GM12878 (cell line): ENCODE data around the gene CRAMP1. TPM values are rescaled to one million over a fixed set of nuclear protein-coding genes. Genes with fewer than 3 reads are reported as not detected.
A peak's percentile ranks its signal among the peaks of the same experiment; 100 is the strongest.

ENCODE experiments used
- BHLHE40 ChIP-seq, 2 experiments: fragments of 450-650 bp in 1 of 2; IDR thresholded peaks; 2 replicates each; pipeline ENCODE4 v1.6.1; 2011 to 2017; ENCODE audit warnings: low read depth in 2 of 2, borderline replicate concordance in 1 of 2, improper control_type of control experiment in 1 of 2, low read length in 1 of 2, mild to moderate bottlenecking in 1 of 2
- CREB1 ChIP-seq: IDR thresholded peaks from 2 replicates; pipeline ENCODE4 v1.6.1; 2012; ENCODE audit warnings: low read depth, mild to moderate bottlenecking, inconsistent platforms
- DPF2 ChIP-seq: fragments of 450-650 bp; IDR thresholded peaks from 2 replicates; pipeline ENCODE4 v1.6.1; 2017; ENCODE audit warnings: mild to moderate bottlenecking
- EGR1 ChIP-seq, 2 experiments: IDR thresholded peaks; 1 replicate in 1 of 2; 2 replicates in 1 of 2; pipeline ENCODE4 v1.6.1; 2011 to 2012; ENCODE audit warnings: low read depth in 2 of 2, low read length in 2 of 2, borderline replicate concordance in 1 of 2, mild to moderate bottlenecking in 1 of 2, moderate library complexity in 1 of 2
- GATAD2B ChIP-seq: fragments of 450-650 bp; conservative IDR thresholded peaks from 2 replicates; pipeline ENCODE4 v1.6.1; 2017; ENCODE audit warnings: low read depth, mild to moderate bottlenecking, moderate library complexity
- IKZF1 ChIP-seq: fragments of 450-650 bp; conservative IDR thresholded peaks from 2 replicates; pipeline ENCODE4 v1.6.1; 2017; ENCODE audit warnings: antibody characterized with exemption, mild to moderate bottlenecking
- LARP7 ChIP-seq: fragments of 450-650 bp; IDR thresholded peaks from 2 replicates; pipeline ENCODE4 v1.6.1; 2017; ENCODE audit warnings: mild to moderate bottlenecking
- MAX ChIP-seq: IDR thresholded peaks from 2 replicates; pipeline ENCODE4 v1.6.1; 2012; ENCODE audit warnings: low read depth, low read length, improper control_type of control experiment
- MXI1 ChIP-seq: fragments of 150-350 bp; IDR thresholded peaks from 2 replicates; pipeline ENCODE4 v1.6.1; 2011; ENCODE audit warnings: low read depth, mild to moderate bottlenecking, inconsistent platforms, low read length, improper control_type of control experiment
- NKRF ChIP-seq: fragments of 450-650 bp; conservative IDR thresholded peaks from 2 replicates; pipeline ENCODE4 v1.6.1; 2017; ENCODE audit warnings: mild to moderate bottlenecking, moderate library complexity
- PBX3 ChIP-seq: IDR thresholded peaks from 2 replicates; pipeline ENCODE4 v1.6.1; 2011; ENCODE audit warnings: mild to moderate bottlenecking, low read depth, low read length, moderate library complexity; ENCODE audit not compliant: insufficient replicate concordance
- RB1 ChIP-seq: fragments of 450-650 bp; formaldehyde crosslinking; IDR thresholded peaks from 2 replicates; pipeline ENCODE4 v1.6.1; 2017; ENCODE audit warnings: mild to moderate bottlenecking, borderline replicate concordance
- REST ChIP-seq: IDR thresholded peaks from 2 replicates; pipeline ENCODE4 v1.6.1; 2012; ENCODE audit warnings: mild to moderate bottlenecking, low read depth, low read length
- TAF1 ChIP-seq: IDR thresholded peaks from 2 replicates; pipeline ENCODE4 v1.6.1; 2011; ENCODE audit warnings: mild to moderate bottlenecking, low read depth, low read length, borderline replicate concordance
- YY1 ChIP-seq: IDR thresholded peaks from 2 replicates; pipeline ENCODE4 v1.6.1; 2011; ENCODE audit warnings: low read depth, mild to moderate bottlenecking, low read length
- ZBED1 ChIP-seq: IDR thresholded peaks from 2 replicates; pipeline ENCODE4 v1.6.1; 2016; ENCODE audit warnings: borderline replicate concordance
- ZNF207 ChIP-seq: fragments of 450-650 bp; IDR thresholded peaks from 2 replicates; pipeline ENCODE4 v1.6.1; 2014; ENCODE audit warnings: antibody characterized with exemption, mild to moderate bottlenecking, borderline replicate concordance
- polyA plus RNA-seq, 11 experiments: library from polyadenylated mRNA; depleted of rRNA in 4 of 11; unstranded in 6 of 11; stranded (reverse) in 5 of 11; fragments of >200 nt; fragmentation: Nextera tagmentation in 4 of 11; fragmentation: Illumina TruSeq in 1 of 11; extraction: Ambion mirVana in 4 of 11; extraction: Trizol in 1 of 11; gene quantifications; 1 replicate in 1 of 11; 2 replicates in 10 of 11; pipeline versions ENCODE4 v1.2.1 to v1.2.3, GENCODE V29; 2011 to 2016; ENCODE audit warnings: inconsistent platforms in 2 of 11, missing spikeins in 2 of 11, low read depth in 1 of 11
- total RNA-seq, 4 experiments: library from RNA; depleted of rRNA in 3 of 4; stranded (reverse); fragments of >200 nt in 3 of 4; fragmentation: Illumina TruSeq in 1 of 4; extraction: Trizol in 1 of 4; gene quantifications; 2 replicates each; pipeline versions ENCODE4 v1.2.1 to v1.2.3, GENCODE V29; 2013 to 2021
- TF ChIP-seq, protein P1 (sequence below): IDR thresholded peaks from 2 replicates; pipeline ENCODE4 v1.6.1; 2012; ENCODE audit warnings: low read depth, low read length, improper control_type of control experiment

Gene CRAMP1
- total and polyA plus RNA-seq, 10 of the 15 experiments (the other 5 are each of a cell fraction or from before 2014, with no cell fraction given) = 0.37 to 9.8 (median 3.9) TPM

GRCh38 chr16:1612320-1613111, at the start of gene CRAMP1 (continued):
- TF ChIP-seq CREB1 (no peak), LARP7 (peak; percentile 83; the same call in 1 of the 2 replicates), EGR1 (IDR thresholded peaks at IDR 0.05; ENCODE audit: borderline replicate concordance in 1 of 2, low read depth in 2 of 2, low read length in 2 of 2) (peak in 1 of 2 experiments; percentile 89; a peak in 2 of 3 replicates), REST (no peak), ZNF207 (0 out of 2 replicates have a peak, but pooled peaks have one; percentile 33), MAX (no peak), PBX3 (peak; percentile 47), MXI1 (no peak), IKZF1 (peak; percentile 49), GATAD2B (peak; percentile 64; the same call in 1 of the 2 replicates), ZBED1 (no peak), BHLHE40 (IDR thresholded peaks at IDR 0.05; ENCODE audit: borderline replicate concordance in 1 of 2, low read depth in 2 of 2, low read length in 1 of 2) (0 out of 4 replicates have a peak, but pooled peaks of 1 of the 2 experiments have one; percentile 22), NKRF (peak; percentile 94), TAF1 (peak; percentile 29; the same call in 1 of the 2 replicates), DPF2 (peak; percentile 72), YY1 (0 out of 2 replicates have a peak, but pooled peaks have one; percentile 34), RB1 (peak; percentile 56; the same call in 1 of the 2 replicates)
- TF ChIP-seq, protein P1, sequence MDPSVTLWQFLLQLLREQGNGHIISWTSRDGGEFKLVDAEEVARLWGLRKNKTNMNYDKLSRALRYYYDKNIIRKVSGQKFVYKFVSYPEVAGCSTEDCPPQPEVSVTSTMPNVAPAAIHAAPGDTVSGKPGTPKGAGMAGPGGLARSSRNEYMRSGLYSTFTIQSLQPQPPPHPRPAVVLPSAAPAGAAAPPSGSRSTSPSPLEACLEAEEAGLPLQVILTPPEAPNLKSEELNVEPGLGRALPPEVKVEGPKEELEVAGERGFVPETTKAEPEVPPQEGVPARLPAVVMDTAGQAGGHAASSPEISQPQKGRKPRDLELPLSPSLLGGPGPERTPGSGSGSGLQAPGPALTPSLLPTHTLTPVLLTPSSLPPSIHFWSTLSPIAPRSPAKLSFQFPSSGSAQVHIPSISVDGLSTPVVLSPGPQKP = 0 out of 2 replicates have a peak, but pooled peaks have one; percentile 71
